Measurements from ENCODE around the gene SDK1. TPM values are rescaled to one million over a fixed set of nuclear protein-coding genes. Genes with fewer than 3 reads are reported as not detected.

Gene SDK1
- total RNA-seq, 3 donors from 2014 or later (not counting 1 experiment from before 2014, with no cell fraction given): 0.05 to 0.11 TPM; not detected in 1

DNA sequence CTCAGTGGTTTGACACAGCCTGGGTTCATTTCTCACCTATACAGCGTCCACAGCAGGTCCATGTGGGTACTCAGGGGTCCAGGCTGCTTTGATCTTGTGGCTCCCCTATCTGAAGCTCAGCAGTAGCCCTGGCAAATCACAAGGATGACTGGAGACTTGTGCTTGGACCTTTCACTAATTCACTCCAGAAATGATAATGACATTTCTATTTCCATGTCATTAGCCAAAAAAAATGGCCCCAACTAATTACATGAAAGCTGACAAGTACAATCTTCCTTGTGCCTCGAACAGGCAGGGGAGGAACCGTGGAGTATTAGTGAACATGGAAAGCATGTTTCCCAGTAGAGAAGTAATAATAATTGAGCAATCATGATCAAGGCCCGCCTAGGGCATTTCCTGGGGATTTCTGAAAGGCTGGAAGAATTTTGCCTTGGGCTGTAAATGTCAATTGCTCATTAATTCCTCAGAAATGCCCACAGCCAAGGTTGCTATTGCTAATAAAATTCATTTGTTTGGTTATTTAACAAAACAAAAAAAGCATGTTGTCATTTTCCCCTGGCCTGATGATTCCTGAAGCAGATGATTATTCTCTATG lies 586.1 kb downstream of the SDK1 start:
- Mint-ChIP-seq H3K27ac (no peak overlapping the region), H3K4me3 (no peak overlapping the region), H3K36me3 (no peaks in the 10 kb centered on the region), H3K9me3 (no peaks in the 10 kb centered on the region), H3K27me3 (ENCODE audit: low read depth in 2 of 2) (peaks cover 2 to 17% of the 10 kb centered on the region in 2 donors), H3K4me1 (no peaks in the 10 kb centered on the region)
- intact Hi-C loops (cut with micrococcal nuclease): no loop called here
- 81% methylated on average over 4 of the region's 4 CpGs for WGBS (ENCODE audit: insufficient coverage)
- no peaks in the 10 kb centered on the region for H3K36me3 ChIP-seq (ENCODE audit: control insufficient read depth, insufficient read depth, low read length)
- no peak for DNase-seq
- no peaks in the 10 kb centered on the region for H3K27me3 ChIP-seq (ENCODE audit: control insufficient read depth, insufficient read depth, low read length)
- no peaks in the 10 kb centered on the region for H3K9me3 ChIP-seq (ENCODE audit: control insufficient read depth, insufficient read depth, low read length)
- no peak for TF ChIP-seq CTCF (IDR thresholded peaks at IDR 0.05)
- H3K4me1 ChIP-seq (ENCODE audit: control insufficient read depth, insufficient read depth, low read length): no peaks in the 10 kb centered on the region
- H3K4me3 ChIP-seq (ENCODE audit: low read length): no peak overlapping the region
- no peak overlapping the region for H3K27ac ChIP-seq (ENCODE audit: low read length)
- ATAC-seq: no peak

DNA sequence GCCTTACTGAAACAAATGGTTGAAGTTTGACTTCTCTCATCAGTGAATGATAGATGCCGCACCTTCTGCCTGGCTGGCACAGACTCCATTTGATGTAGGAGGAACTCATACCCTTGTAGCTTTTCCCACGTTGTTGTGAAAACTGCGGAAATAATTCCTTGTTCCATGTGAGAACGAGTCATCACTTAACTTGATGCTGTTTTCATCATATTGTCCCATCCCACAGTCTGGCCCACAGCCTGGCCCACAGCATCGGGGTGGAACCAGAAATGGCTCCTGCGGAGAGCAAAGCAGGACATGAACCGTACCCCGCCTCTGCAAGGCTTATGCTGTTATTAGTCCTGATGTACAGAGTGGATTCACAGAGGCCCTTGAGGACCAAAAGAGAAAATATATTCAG lies 587.0 kb downstream of the SDK1 start:
- intact Hi-C loops (cut with micrococcal nuclease): no loop called here
- 90% methylated on average over 8 of the region's 8 CpGs for WGBS (ENCODE audit: insufficient coverage)

DNA sequence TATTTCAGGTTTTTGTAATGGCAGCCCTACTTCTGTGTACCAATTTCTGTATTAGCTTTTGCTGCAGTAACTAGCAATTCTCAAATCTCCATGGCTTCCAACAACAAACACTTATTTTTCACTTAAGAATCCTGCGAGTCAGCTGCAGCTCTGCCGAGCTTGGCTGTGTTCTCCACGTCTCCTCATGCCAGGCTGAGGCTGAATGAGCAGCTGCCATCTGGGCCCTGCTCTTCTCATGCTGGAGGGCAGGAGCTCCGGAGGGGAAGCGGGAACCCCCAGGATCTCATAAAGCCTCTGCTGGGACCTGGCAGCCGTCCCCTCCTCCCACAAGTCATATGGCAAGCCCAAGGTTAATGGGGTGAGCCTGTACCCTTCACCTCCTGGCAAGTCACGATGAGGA lies 591.1 kb downstream of the SDK1 start:
- Mint-ChIP-seq H3K4me1 (no peaks in the 10 kb centered on the region), H3K4me3 (no peak overlapping the region), H3K36me3 (no peaks in the 10 kb centered on the region), H3K27me3 (ENCODE audit: low read depth in 2 of 2) (peaks cover 18 to 23% of the 10 kb centered on the region in 2 donors), H3K27ac (no peak overlapping the region), H3K9me3 (no peaks in the 10 kb centered on the region)
- DNase-seq: no peak
- TF ChIP-seq CTCF (IDR thresholded peaks at IDR 0.05): no peak
- H3K27ac ChIP-seq (ENCODE audit: low read length): no peak overlapping the region
- 83% methylated on average over 7 of the region's 7 CpGs for WGBS (ENCODE audit: insufficient coverage)
- ATAC-seq: no peak
- no peak overlapping the region for H3K4me3 ChIP-seq (ENCODE audit: low read length)
- H3K4me1 ChIP-seq (ENCODE audit: control insufficient read depth, insufficient read depth, low read length): no peaks in the 10 kb centered on the region
- intact Hi-C loops (cut with micrococcal nuclease): no loop called here
- H3K9me3 ChIP-seq (ENCODE audit: control insufficient read depth, insufficient read depth, low read length): no peaks in the 10 kb centered on the region
- no peaks in the 10 kb centered on the region for H3K27me3 ChIP-seq (ENCODE audit: control insufficient read depth, insufficient read depth, low read length)
- no peaks in the 10 kb centered on the region for H3K36me3 ChIP-seq (ENCODE audit: control insufficient read depth, insufficient read depth, low read length)

More for the DNA sequence above, 587.0 kb downstream of the SDK1 start:
- no peaks in the 10 kb centered on the region for H3K27me3 ChIP-seq (ENCODE audit: control insufficient read depth, insufficient read depth, low read length)
- no peaks in the 10 kb centered on the region for H3K9me3 ChIP-seq (ENCODE audit: control insufficient read depth, insufficient read depth, low read length)
- no peak overlapping the region for H3K4me3 ChIP-seq (ENCODE audit: low read length)
- no peak for TF ChIP-seq CTCF (IDR thresholded peaks at IDR 0.05)
- H3K36me3 ChIP-seq (ENCODE audit: control insufficient read depth, insufficient read depth, low read length): no peaks in the 10 kb centered on the region
- no peaks in the 10 kb centered on the region for H3K36me3 Mint-ChIP-seq
- no peaks in the 10 kb centered on the region for H3K4me1 Mint-ChIP-seq
- no peak overlapping the region for H3K27ac ChIP-seq (ENCODE audit: low read length)
- H3K27ac Mint-ChIP-seq: no peak overlapping the region
- no peaks in the 10 kb centered on the region for H3K9me3 Mint-ChIP-seq
- DNase-seq (no peak), ATAC-seq (no peak)
- no peak overlapping the region for H3K4me3 Mint-ChIP-seq
- H3K4me1 ChIP-seq (ENCODE audit: control insufficient read depth, insufficient read depth, low read length): no peaks in the 10 kb centered on the region
- peaks cover 2 to 24% of the 10 kb centered on the region in 2 donors for H3K27me3 Mint-ChIP-seq (ENCODE audit: low read depth in 2 of 2)

GRCh38 chr7:3892686-3893085 lies 591.6 kb downstream of the SDK1 start:
- Mint-ChIP-seq H3K9me3 (no peaks in the 10 kb centered on the region), H3K27ac (no peak overlapping the region), H3K4me3 (no peak overlapping the region), H3K27me3 (ENCODE audit: low read depth in 2 of 2) (peaks cover 19 to 28% of the 10 kb centered on the region in 2 donors), H3K4me1 (no peaks in the 10 kb centered on the region), H3K36me3 (no peaks in the 10 kb centered on the region)
- H3K27me3 ChIP-seq (ENCODE audit: control insufficient read depth, insufficient read depth, low read length): no peaks in the 10 kb centered on the region
- intact Hi-C loops (cut with micrococcal nuclease): no loop called here
- ATAC-seq (no peak), DNase-seq (no peak)
- H3K4me1 ChIP-seq (ENCODE audit: control insufficient read depth, insufficient read depth, low read length): no peaks in the 10 kb centered on the region
- TF ChIP-seq CTCF (IDR thresholded peaks at IDR 0.05): no peak
- WGBS (ENCODE audit: insufficient coverage): 53% methylated on average over 11 of the region's 11 CpGs
- H3K9me3 ChIP-seq (ENCODE audit: control insufficient read depth, insufficient read depth, low read length): no peaks in the 10 kb centered on the region
- H3K36me3 ChIP-seq (ENCODE audit: control insufficient read depth, insufficient read depth, low read length): no peaks in the 10 kb centered on the region
- H3K27ac ChIP-seq (ENCODE audit: low read length): no peak overlapping the region
- H3K4me3 ChIP-seq (ENCODE audit: low read length): no peak overlapping the region
